Measurements from ENCODE around the gene TMEM259. TPM values are rescaled to one million over a fixed set of nuclear protein-coding genes. Genes with fewer than 3 reads are reported as not detected.

TMEM259 gene
- total RNA-seq, 1 experiment from 2014 or later, result 155 TPM

- BruUV-seq (replicated peaks), result no TSS peak
- no peak overlapping the region for H3K27ac ChIP-seq
- no peaks in the 10 kb centered on the region for H3K36me3 ChIP-seq (ENCODE audit: low read depth)
- H4K20me1 ChIP-seq (ENCODE audit: insufficient read depth), result peaks cover 58% of the 10 kb centered on the region
- peaks cover 43% of the 10 kb centered on the region for H3K79me2 ChIP-seq (ENCODE audit: low read depth)
- DNase-seq, result no peak
- no peak overlapping the region for H3K4me3 ChIP-seq
- H3K9me3 ChIP-seq (ENCODE audit: insufficient read depth, low read depth), result no peaks in the 10 kb centered on the region
- ChIA-PET CTCF (interaction anchor here (0.5 kb wide), 1 partner anchor 11 kb away, joined by 11 read pairs; no protein-coding TSS in a partner anchor), POLR2A (ENCODE audit: unreplicated experiment) (no interaction called here)
- peaks cover 21% of the 10 kb centered on the region for H3K4me1 ChIP-seq (replicated peaks; ENCODE audit: insufficient read depth)
- TF ChIP-seq EZH2 (IDR thresholded peaks at IDR 0.05; ENCODE audit: low read depth) (no peak), CTCF (conservative IDR thresholded peaks at IDR 0.05) (no peak)
- H3K9me2 ChIP-seq (ENCODE audit: insufficient read depth), result no peaks in the 10 kb centered on the region
- no peak overlapping the region for H2AFZ ChIP-seq
- intact Hi-C loops (cut with micrococcal nuclease; ENCODE audit: unreplicated experiment), result no loop called here
- peaks cover 8% of the 10 kb centered on the region for H3F3A ChIP-seq (ENCODE audit: insufficient read depth, low read depth)
- H3K4me2 ChIP-seq, result no peak overlapping the region
- no peaks in the 10 kb centered on the region for H3K27me3 ChIP-seq (ENCODE audit: insufficient read depth, low read depth)
Measured at GRCh38 chr19:1013218-1013617, 7.7 kb downstream of the TMEM259 start.

- H3K27ac ChIP-seq, result no peak overlapping the region
- CTCF ChIA-PET, result interaction anchor here (0.5 to 0.6 kb wide), 2 partner anchors 10 to 177 kb away, joined by 7 to 11 read pairs; no protein-coding TSS in a partner anchor
Measured at GRCh38 chr19:1012334-1012733, 8.6 kb downstream of the TMEM259 start.

GRCh38 chr19:1011831-1012333 lies 9.0 kb downstream of the TMEM259 start:
- intact Hi-C loops (cut with micrococcal nuclease; ENCODE audit: unreplicated experiment), result no loop called here
- H3K4me1 ChIP-seq (replicated peaks; ENCODE audit: insufficient read depth), result peaks cover 8% of the 10 kb centered on the region; the same call in 1 of the 2 replicates
- no peak overlapping the region for H3K4me3 ChIP-seq
- no peak for TF ChIP-seq CTCF (conservative IDR thresholded peaks at IDR 0.05)
- no peak for TF ChIP-seq EZH2 (IDR thresholded peaks at IDR 0.05; ENCODE audit: low read depth)
- no peak overlapping the region for H3K27ac ChIP-seq
- ChIA-PET POLR2A (ENCODE audit: unreplicated experiment) (no interaction called here), CTCF (interaction anchor here (0.6 kb wide), 1 partner anchor 176 kb away, joined by 7 read pairs; no protein-coding TSS in a partner anchor)
- DNase-seq, result no peak
- H3K4me2 ChIP-seq, result no peak overlapping the region
- H4K20me1 ChIP-seq (ENCODE audit: insufficient read depth), result peaks cover 45% of the 10 kb centered on the region
- no peaks in the 10 kb centered on the region for H3K9me2 ChIP-seq (ENCODE audit: insufficient read depth)
- H3K9me3 ChIP-seq (ENCODE audit: insufficient read depth, low read depth), result no peaks in the 10 kb centered on the region
- H3K79me2 ChIP-seq (ENCODE audit: low read depth), result peaks cover 29% of the 10 kb centered on the region
- H3F3A ChIP-seq (ENCODE audit: insufficient read depth, low read depth), result peaks cover 5% of the 10 kb centered on the region
- H3K36me3 ChIP-seq (ENCODE audit: low read depth), result no peaks in the 10 kb centered on the region
- no peak overlapping the region for H2AFZ ChIP-seq
- no peaks in the 10 kb centered on the region for H3K27me3 ChIP-seq (ENCODE audit: insufficient read depth, low read depth)
- BruUV-seq (replicated peaks), result no TSS peak

More at GRCh38 chr19:1012334-1012733, 8.6 kb downstream of the TMEM259 start:
- no peak overlapping the region for H3K4me2 ChIP-seq
- peaks cover 34% of the 10 kb centered on the region for H3K79me2 ChIP-seq (ENCODE audit: low read depth)
- no peaks in the 10 kb centered on the region for H3K36me3 ChIP-seq (ENCODE audit: low read depth)
- H3K9me3 ChIP-seq (ENCODE audit: insufficient read depth, low read depth), result no peaks in the 10 kb centered on the region
- H3K4me1 ChIP-seq (replicated peaks; ENCODE audit: insufficient read depth), result peaks cover 12% of the 10 kb centered on the region
- no peak overlapping the region for H2AFZ ChIP-seq
- no peak for TF ChIP-seq CTCF (conservative IDR thresholded peaks at IDR 0.05)
- no peak for TF ChIP-seq EZH2 (IDR thresholded peaks at IDR 0.05; ENCODE audit: low read depth)
- H4K20me1 ChIP-seq (ENCODE audit: insufficient read depth), result peaks cover 49% of the 10 kb centered on the region
- peaks cover 8% of the 10 kb centered on the region for H3F3A ChIP-seq (ENCODE audit: insufficient read depth, low read depth)
- DNase-seq, result no peak
- no peaks in the 10 kb centered on the region for H3K9me2 ChIP-seq (ENCODE audit: insufficient read depth)
- intact Hi-C loops (cut with micrococcal nuclease; ENCODE audit: unreplicated experiment), result no loop called here
- POLR2A ChIA-PET (ENCODE audit: unreplicated experiment), result no interaction called here
- no peaks in the 10 kb centered on the region for H3K27me3 ChIP-seq (ENCODE audit: insufficient read depth, low read depth)
- no TSS peak for BruUV-seq (replicated peaks)
- no peak overlapping the region for H3K4me3 ChIP-seq
